ENCODE data around the gene MAPK8.

DNA sequence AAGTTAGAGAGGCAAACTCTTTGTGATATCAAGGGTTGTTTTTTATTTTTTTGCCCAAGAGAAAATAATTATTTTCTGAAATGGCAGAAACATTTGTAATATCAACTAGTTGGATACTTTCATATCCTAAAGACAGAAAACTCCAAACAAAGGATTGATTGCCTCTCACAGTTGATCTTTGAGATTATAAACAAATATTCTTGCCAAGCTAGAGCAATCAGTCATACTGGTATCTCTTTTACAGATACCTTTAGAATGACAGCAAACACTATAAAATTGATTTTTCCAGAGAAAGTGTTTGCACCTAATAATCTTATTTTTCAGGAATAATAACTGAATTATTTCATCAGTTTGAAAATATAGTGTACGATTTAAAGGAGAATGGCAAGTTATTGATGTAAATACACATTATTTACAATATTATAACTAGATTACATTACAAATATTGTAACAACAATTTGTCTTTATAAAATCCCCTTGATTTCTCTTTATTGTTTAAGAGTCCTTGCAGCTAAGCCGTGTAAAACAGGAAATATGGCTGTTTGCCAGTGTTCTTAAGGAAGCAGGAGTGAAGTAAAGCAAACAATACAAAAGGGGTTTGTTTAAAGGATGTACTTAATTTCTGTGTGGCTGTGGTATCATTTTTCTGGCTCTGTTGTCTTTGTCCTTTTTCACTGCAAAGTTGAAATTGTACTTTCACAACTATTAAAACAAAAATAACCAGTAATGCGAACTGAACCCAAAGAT, 58.4 kb downstream of the MAPK8 start:
- TF ChIP-seq CTCF (IDR thresholded peaks at IDR 0.05): no peak
- no peak for TF ChIP-seq POLR2A (IDR thresholded peaks at IDR 0.05)
